Activated T-cell treated with anti-CD3 and anti-CD28 coated beads for 1 hour (primary cell): Measurements from ENCODE around the gene FAM149A.
A peak's percentile ranks its signal among the peaks of the same experiment; 100 is the strongest.

Experiments
- DNase-seq: peaks from one replicate; pipeline ENCODE4 v3.0.0-alpha.2; 2020; ENCODE audit warnings: low read depth

FAM149A gene

GRCh38 chr4:186104114-186104889 lies at the start of gene FAM149A:
FAM149A (plus strand) TSS chr4:186104704.
- peak; percentile 46 for DNase-seq

GRCh38 chr4:186058253-186058979 lies 46.1 kb upstream of the FAM149A start:
- no peak for DNase-seq

GRCh38 chr4:186058980-186059316 lies 45.6 kb upstream of the FAM149A start:
- no peak for DNase-seq

- DNase-seq = no peak
Observed at GRCh38 chr4:186061921-186062320, 42.6 kb upstream of the FAM149A start.

- no peak for DNase-seq
Observed at GRCh38 chr4:186067757-186068385, 36.6 kb upstream of the FAM149A start.

- no peak for DNase-seq
Observed at GRCh38 chr4:186068581-186069348, 35.7 kb upstream of the FAM149A start, which contains the start of gene TLR3. TLR3 (plus strand) TSS chr4:186069156; CDS start chr4:186076620, 7,464 bp downstream.

GRCh38 chr4:186069729-186070128 lies 34.8 kb upstream of the FAM149A start:
- DNase-seq = no peak

GRCh38 chr4:186072516-186072915 lies 32.0 kb upstream of the FAM149A start:
- DNase-seq = no peak

- no peak for DNase-seq
Observed at GRCh38 chr4:186074189-186074588, 30.3 kb upstream of the FAM149A start.

GRCh38 chr4:186078981-186079638 lies 25.4 kb upstream of the FAM149A start:
- DNase-seq = no peak

GRCh38 chr4:186079694-186080093 lies 24.8 kb upstream of the FAM149A start:
- no peak for DNase-seq

- no peak for DNase-seq
Observed at GRCh38 chr4:186081202-186081807, 23.2 kb upstream of the FAM149A start.

- no peak for DNase-seq
Observed at GRCh38 chr4:186082221-186082620, 22.3 kb upstream of the FAM149A start.

GRCh38 chr4:186088523-186088922 lies 16.0 kb upstream of the FAM149A start:
- no peak for DNase-seq

- DNase-seq = no peak
Observed at GRCh38 chr4:186092296-186092695, 12.2 kb upstream of the FAM149A start.

- no peak for DNase-seq
Observed at GRCh38 chr4:186095406-186095805, 9.1 kb upstream of the FAM149A start.

GRCh38 chr4:186096681-186097165 lies 7.8 kb upstream of the FAM149A start:
- DNase-seq = no peak

- DNase-seq = no peak
Observed at GRCh38 chr4:186097386-186097785, 7.1 kb upstream of the FAM149A start.

GRCh38 chr4:186102931-186103330 lies 1.6 kb upstream of the FAM149A start:
- DNase-seq = no peak

GRCh38 chr4:186104890-186105646 lies 564 bp downstream of the FAM149A start:
- DNase-seq = no peak
